COLO668 (cell line): ENCODE measurements around the gene SPOCK1.

Experiments used
- DNase-seq: peaks from one replicate; lab custom pipeline; 2025; ENCODE audit not compliant: unreplicated experiment; lab: John Stamatoyannopoulos, UW

Gene SPOCK1

DNA sequence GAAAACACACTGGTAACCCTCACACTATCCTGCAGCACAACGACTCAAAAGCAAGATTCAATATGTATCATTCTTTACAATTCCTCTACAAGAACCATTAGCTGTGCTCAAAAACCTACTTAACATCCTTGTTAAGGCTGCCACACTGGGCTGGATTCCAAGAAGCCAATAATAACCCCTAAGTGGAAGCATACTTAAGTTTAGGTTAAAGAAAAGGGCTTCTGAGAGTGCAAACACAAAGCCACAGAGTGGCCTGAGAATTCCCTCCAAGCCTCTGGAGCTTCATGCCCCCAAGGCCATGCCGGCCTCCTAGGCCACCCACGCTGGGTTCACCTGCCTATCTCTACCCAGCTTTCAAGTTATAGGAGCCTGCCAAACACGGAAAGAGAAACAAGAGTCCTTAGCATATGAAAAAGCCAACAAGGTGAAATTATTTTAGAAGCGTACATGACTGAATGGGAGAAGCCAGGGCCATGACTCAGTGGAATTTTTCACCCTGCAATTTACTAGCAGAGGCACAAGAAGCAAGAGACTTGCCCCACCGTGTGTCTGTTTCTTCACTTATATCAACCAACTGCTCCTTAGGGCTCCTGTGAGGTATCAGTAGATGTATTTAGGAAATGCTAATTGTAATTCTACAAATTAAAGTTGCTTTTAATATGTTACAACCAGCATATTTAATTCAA, 293.0 kb downstream of the SPOCK1 start:
- no peak for DNase-seq

DNA sequence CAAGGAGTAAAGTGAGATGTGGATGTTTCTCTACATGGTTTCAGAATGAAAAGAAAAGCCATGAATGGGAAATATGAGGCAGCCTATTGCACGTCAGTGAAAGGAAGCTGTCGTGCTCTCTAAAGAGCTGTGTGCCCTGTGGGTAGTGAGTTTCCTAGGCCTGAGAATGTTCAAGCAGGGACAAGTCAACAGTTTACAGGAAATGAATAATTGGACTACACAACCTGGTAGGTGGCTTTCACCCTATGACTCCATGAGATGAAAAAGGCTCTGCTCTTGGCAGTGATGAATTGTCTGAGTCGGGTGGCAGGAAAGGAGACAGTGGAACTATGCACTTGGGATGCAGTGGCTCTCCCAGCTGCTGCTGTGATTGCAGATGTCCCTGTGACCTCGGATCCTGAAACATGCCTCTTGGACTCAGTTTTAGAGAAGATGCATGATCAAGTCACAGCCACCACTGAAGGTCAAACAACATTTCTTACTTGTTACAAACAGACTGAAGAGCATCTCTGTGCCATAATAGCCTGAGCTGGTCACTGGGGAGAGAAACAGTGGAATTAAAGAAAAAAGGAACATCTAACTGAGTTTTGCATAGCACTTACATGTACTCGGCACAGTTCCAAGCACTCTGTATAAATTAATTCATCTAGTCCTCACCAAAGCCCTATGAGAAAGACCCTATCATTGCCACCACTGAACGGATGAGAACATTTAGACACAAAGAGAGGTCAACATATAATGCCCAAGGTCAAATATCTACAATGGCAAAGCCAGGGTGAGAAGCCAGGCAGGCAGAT, 293.7 kb downstream of the SPOCK1 start:
- DNase-seq, result no peak

DNA sequence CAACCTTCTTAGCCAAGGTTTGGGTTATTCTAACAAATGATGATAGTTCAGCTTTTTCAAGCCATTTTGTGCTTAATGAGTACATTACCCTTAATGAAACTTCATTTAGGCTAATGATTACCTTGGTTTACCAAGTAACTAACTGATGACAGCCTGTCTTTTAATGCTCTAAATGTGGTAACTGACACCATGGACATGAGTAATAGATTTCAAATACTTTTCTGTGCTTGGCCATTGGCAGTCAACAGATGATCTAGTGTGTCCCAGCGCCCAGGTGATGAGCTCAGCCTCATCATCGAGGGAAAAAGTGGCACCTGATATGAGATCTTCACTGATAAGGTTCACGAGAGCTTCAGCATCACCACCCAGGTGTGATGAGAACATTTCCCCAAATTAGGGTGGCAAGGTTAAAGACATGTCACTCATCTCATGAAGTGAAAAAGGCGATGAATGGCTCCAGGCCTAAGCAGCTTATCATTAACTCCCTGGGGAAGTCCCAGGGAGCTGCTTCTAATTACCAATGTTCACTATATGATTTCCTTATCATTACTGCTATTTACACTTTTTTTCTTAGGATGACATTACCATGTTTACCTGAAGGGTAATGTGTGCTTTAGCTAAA, 296.0 kb downstream of the SPOCK1 start:
- no peak for DNase-seq

DNA sequence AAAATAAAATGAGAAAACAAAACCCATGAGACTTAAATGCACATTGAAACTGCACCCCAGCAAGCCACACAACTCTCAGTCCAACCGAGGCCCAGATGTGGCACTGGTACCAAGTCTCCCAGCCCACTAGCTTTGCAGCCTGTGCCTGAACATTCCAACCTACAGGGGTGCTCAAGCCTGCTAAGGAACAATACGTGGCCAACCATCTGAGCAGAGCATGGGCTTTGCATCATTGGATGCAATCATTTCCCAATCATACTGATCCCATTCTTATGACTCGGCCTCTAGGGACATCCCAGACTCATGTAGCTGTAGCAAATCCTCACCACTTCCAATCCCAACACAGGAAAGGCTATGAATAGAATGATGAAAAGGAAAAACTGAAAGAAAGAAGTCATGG, 297.2 kb downstream of the SPOCK1 start:
- no peak for DNase-seq

DNA sequence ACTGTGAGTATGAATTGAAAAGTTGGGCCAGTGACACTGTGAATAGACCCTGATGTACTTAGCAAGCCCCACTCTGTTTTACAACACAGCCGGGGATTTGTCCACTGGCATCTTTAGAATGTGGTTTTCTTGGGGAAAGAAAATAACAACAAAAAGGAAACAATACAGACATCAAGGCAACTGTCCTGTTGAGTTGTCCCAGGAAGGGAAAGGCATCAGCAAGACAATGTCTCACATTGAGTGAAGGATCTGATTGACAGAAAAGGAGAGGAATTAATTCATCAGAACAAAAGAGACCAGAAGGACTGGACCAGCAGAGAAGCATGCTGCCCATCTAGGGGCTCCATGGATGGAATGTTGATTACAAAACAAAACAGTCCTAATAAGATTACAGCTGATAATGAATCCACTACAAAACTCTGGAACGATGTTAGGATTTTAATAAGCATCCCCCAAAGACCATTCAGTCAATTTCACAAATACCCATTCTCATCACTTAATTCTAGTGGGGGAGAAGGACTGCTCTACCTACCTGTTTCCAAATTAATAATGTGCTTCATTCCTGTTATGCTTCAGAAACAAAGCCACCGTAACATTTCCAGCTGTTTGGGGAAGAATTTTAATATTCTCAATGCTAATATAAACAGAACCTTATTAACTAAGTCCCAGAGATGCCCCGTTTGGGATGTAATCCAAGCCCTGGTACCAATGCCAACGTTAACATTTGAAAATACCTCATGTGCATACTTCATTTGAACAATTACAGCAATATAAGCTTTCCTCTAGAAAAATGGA, 298.0 kb downstream of the SPOCK1 start:
- no peak for DNase-seq

DNA sequence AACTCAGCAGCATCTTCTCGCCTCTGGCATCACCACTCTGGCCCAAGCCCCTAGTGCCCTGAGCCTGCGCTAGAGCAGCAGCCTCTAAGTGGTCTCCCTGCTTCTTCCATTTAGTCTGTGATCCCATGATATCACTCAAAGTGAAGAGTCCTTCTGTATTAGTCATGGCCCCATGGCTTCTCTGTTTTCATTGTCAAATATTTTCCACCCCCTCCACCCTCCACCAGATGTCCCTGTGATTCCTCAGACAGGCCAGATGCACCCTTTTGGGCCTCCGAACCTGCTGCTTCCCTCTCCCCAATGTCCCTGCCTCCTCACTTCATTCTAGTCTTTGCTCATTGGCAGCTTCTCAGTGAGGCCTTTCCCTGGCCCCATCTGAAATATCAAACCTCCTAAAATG, 299.2 kb downstream of the SPOCK1 start:
- DNase-seq, result no peak

DNA sequence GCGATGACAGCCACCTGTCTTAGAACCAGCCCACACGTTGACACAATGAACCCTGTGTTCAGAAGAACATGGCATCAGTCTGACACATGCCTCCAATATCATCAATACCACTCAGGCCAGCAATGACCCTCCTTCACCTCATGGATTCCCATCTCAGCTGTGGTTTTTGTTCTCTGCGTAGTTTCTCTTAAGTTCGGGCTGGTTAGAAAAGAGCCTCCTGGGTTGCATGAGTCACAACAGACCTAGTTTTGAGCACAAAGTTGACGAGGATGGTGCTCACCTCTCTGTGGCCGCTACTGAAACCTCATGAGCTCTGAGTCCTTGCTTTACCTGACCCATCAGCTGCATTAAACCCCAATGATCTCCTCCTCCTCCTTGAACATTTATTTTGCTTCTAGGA, 299.9 kb downstream of the SPOCK1 start:
- DNase-seq, result no peak

DNA sequence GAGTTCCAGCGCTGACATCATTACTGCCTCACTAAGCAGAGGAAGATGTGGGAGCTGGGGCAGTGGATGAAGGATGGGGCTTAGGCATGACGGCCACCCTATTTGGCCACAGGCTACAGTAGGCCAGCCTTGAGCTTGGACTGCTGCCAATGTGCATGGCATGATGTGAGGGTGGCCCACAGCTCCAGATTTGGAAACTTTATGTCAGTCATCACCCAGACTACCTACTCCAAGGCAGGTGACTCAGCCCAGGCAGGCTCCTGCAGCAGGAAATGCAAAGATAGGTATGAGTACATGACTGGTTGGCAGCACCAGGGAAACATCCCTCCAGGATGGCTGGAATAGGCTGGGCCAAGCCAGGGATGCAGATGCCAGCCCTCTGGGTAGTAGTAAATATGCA, 303.6 kb downstream of the SPOCK1 start:
- DNase-seq, result peak; percentile 8

DNA sequence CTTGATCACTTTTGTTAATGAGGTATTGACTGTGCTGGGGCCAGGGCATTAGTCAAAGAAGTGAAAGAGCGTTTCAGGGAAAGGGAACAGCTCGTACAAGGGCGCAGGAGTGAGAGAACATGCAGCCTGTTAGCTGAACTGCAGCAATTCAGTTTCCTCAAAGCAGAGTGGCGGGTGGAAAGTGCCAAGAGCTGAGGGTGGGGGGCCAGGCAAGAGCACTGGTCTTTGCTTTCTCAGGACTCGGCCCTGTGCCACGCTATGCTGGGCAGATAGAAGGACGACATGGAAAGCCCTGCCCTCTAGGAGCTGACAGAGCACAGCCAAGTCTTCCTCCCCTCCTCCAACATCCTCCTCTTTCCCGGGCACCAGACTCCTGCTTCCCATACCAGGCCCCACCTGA, 304.8 kb downstream of the SPOCK1 start:
- no peak for DNase-seq

DNA sequence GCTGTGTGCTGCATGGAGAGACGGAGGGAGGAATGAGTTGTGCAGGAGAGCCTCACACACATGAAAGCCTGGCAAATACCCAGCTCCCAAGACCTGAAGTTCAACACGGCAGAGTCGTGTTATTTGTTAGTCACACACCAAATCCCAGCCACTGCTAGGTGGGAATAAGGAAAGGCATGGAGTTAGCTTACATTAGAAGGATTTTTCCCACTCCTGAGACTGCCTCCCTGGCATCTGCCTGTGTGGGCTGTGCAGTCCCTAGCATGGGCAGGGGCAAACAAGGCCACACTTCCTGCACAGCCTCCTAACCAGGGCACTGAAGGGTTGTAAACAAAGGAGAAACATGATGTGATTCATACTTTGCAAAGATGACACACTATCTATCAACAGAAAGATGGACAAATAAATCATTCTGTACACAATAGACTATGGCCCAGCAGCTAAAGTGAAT, 306.8 kb downstream of the SPOCK1 start:
- DNase-seq, result peak; percentile 16

DNA sequence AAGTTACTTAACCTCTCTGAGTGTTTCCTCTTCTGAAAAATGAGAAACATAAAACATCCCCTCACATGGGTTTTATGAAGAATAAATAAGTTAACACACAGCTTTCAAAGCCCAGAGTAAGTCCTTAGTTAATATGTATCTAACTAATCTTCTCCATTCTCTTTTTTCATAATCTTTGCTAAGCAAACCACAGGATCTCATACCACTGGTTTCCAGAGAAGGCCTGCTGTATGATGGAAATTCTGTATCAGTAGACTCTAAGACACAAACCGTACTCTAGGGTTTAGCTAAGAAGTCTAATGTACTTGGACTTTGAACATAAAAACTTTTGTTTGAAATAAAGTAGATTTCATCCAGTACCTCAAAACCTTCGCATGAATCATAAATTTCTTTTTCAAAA, 307.9 kb downstream of the SPOCK1 start:
- no peak for DNase-seq

DNA sequence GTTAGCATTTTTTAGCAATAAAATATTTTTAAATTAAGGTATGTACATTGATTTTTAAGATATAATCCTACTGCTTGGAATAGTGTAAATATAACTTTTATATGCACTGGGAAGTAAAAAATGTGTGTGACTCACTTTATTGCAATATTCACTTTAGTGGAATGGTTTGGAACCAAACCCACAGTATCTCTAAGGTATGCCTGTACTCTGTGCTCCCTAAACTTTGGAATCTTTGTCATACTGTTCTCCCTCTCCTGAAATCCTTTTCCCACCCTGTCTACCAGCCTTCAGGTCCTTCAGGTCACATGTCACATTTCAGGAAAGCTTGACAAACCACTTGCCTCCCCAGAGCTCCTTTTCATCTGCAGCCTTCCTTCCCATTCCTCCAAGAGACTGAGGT, 308.7 kb downstream of the SPOCK1 start:
- DNase-seq, result no peak

DNA sequence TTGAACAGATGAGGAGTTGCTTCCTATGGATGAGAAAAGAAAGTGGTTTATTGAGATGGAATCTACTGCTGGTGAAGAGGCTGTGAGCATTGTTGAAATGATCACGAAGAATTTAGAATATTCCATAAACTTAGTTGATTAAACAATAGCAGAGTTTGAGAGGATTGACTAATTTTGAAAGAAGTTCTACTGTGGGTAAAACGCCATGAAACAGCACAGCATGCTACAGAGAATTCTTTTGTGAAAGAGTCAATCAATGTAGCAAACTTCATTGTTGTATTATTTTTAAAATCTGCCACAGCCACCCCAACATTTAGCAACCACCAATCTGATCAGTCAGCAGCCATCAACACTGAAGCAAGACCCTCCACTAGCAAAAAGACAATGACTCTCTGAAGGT, 309.1 kb downstream of the SPOCK1 start:
- no peak for DNase-seq

DNA sequence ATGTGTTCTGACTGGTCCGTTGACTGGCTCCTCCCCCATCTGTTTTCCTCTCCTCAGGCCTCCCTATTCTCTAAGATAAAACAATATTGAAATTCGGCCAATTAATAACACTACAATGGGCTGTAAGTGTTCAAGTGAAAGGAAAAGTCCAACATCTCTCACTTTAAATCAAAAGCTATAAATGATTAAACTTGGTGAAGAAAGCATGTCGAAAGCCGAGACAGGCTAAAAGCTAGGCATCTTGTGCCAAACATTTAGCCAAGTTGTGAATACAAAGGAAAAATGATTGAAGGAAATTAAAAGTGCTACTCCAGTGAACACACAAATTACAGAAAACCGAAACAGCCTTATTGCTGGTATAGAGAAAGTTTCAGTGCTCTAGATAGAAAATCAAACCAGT, 310.6 kb downstream of the SPOCK1 start:
- DNase-seq, result no peak

DNA sequence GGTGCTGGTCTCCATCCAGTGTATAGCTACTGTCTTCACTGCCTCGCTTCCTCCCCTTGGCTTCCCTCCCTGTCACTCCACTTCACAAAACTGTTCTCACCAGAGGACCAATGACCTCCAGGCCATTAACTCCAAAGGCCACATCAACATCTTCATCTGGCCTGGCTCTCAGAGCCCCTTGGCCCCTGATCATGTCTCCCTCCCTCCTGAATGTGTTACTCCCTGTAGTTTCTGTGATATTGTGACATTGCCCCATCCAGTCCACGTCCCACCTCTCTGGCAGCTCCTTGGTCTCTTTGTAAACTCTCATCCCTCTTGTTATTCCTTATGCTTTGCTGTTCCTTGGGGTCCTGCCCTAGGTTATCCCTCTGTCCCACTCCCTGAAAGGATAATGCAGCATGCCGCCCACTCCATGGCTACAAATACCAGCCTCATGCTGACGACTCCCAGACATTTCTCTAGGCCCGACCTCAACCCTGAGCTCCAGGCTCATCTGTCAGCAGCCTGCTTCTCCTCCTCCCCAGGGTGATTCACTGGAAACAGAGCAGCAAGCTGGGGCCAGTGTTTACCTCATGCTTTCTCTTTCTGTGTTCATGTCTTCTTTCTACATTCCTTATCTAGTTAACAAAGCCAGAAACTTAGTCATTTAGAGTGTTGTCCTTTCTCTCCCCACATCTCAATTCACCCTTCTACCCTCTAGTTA, 312.2 kb downstream of the SPOCK1 start:
- no peak for DNase-seq

DNA sequence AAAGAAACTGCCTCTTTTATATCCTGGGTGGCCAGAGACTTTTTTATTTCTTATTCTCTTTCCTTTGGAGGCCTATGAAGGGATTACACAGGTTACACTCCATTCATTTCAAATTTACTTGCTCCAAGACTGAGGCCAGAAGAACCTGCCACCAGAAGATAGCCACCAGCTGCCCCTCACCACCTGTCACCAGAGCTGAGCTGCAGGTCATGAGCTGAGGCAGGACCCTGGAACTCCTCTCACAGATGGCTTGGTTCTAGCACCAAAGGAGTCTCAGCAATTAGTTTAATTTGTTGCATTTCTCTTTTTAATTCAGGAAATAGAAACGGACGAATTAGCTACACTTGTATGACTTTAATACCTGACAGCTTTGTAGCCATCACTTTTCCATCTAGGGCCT, 313.9 kb downstream of the SPOCK1 start:
- DNase-seq, result no peak

DNA sequence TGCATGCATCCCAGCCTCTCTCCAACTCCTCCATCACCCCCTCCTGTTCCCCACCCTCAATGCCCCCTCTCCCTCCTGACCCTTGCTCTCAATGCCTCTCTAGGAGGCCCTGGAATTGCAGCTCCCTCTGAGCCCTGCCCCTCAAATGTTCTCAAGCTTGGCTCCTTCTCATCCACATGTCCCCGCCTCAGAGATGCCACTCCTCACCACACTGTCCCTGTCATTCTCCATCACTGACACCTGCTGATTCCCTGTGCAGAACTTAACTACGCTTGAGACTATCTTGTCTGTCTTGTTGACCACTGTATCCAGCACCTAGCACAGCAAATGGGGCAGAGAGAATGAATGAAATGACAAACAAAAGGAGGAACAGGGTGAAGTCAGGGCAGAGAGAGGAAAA, 314.4 kb downstream of the SPOCK1 start:
- no peak for DNase-seq

DNA sequence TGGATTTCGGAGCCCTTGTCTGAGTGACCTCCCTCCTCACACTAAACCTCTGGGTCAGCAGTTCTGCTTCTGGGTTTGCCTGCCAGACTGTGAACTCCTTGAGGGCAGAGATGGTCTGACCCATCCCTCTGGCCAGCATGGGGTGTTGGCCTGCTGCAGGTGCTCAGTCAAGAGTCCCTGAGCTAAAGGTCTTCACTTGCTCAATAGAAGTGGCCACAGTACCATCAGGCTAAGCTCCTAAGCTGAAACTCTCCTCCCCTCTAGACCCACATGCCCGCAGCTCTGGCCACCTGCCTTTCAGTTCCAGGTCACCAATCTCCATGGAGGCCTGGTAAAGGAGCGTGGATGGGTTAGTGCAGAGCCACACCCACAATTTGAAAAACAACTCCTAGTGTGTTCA, 316.6 kb downstream of the SPOCK1 start:
- no peak for DNase-seq

DNA sequence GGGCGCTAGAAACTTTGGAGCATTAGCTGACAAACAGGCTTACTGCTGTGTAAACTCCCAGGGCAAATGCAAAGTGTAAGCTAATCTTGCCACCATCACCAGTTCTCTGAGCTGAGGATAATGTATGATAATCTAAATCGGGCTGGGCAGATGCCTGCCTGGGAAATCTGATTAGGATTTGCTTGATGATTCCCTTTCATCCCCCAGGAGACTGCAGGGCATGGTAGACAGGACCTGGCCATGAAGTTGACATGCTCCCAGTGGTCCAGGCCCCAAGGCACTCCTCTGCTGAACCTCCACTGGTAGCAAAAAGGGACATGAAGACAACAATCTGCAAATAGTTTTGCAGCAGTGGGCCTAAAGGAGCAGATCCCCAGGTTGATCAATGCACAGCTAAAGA, 317.5 kb downstream of the SPOCK1 start:
- no peak for DNase-seq

DNA sequence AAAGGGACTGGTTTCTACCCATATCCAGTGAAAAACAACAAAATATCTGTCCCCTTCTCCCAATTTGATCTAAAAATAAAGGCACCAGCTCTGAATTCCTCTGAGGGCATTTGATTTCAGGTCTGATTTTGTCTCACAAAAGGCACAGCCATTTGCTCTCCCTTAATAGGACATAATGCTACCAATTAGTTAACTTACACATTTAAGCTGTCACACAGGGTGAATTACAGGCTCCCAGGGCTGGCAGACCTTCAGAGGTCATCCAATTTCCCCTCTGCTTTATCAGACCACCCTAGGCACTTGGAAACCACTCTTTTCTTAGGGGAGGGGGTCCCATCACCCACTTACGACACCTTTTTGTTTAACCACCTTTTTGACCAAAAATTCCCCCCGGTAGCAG, 319.9 kb downstream of the SPOCK1 start:
- DNase-seq, result no peak

DNA sequence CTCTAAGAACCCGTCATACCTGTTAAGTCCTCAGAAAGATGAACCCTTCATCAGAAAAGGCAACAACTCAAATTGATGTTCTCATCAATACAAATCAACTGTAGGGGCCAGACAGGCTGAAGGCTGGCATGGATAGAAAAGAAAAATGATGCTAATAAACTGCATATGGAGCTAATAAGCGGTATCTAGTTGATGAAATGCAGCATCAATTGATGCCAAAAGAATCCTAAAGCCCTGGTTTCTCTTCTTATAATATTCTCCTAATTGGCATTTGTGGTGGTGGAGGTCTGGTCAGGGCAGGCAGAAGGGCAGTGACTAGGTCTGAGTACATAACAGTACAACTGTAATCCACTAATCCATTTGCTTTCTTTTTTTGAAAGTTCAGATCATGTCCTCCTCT, 322.5 kb downstream of the SPOCK1 start:
- DNase-seq, result no peak
